Thyroid gland (tissue), 4 donors: ENCODE results near the gene EFCAB6. TPM values are rescaled to one million over a fixed set of nuclear protein-coding genes. Genes with fewer than 3 reads are reported as not detected.

Source experiments
- DNase-seq, 2 donors: peaks; one replicate each; pipeline ENCODE4 v3.0.0-alpha.2; 2019
- H3K27ac ChIP-seq, 3 donors: fragments of 200-600 bp; sonication (generic); 1 replicate in 2 of 3; 2 replicates in 1 of 3; pipeline ENCODE4 v1.5.1; 2016 to 2019; ENCODE audit warnings: mild to moderate bottlenecking in 1 of 3, moderate library complexity in 1 of 3
- H3K27me3 ChIP-seq: fragments of 200-600 bp; sonication (generic); one replicate; pipeline ENCODE4 v1.5.1; 2019
- H3K36me3 ChIP-seq, 2 donors: fragments of 200-600 bp; sonication (generic); one replicate each; pipeline ENCODE4 v1.5.1; 2016 to 2019
- H3K4me1 ChIP-seq, 2 donors: fragments of 200-600 bp; sonication (generic); one replicate each; pipeline ENCODE4 v1.5.1; 2017 to 2019
- H3K4me3 ChIP-seq, 3 donors: fragments of 200-600 bp; sonication (generic); replicated peaks in 1 of 3; 1 replicate in 2 of 3; 2 replicates in 1 of 3; pipeline ENCODE4 v1.5.1; 2016; ENCODE audit warnings: mild to moderate bottlenecking in 1 of 3
- H3K9me3 ChIP-seq: fragments of 200-600 bp; sonication (generic); one replicate; pipeline ENCODE4 v1.5.1; 2017
- POLR2A ChIP-seq, 2 donors: fragments of 450-650 bp; IDR thresholded peaks; one replicate each; pipeline ENCODE4 v1.6.1; 2017; ENCODE audit warnings: antibody characterized with exemption in 2 of 2, mild to moderate bottlenecking in 2 of 2, moderate library complexity in 1 of 2
- WGBS, 2 donors: methylation state at CpG; one replicate each; pipeline ENCODE4 v1.1.5; 2017; 5-methylcytosine and 5-hydroxymethylcytosine counted together
- intact Hi-C: fragments of 100-400 bp; cut with DNase I; formaldehyde crosslinking; loops from one replicate; pipeline ENCODE4 v1.15.1; 2023
- total RNA-seq, 4 donors: library from RNA; depleted of rRNA; stranded (reverse); fragments of >200 nt; gene quantifications; one replicate each; pipeline ENCODE4 v1.2.3, GENCODE V29; 2016
- TF ChIP-seq, protein P1 (sequence below), 6 experiments: fragments of 200-600 bp in 3 of 6; fragments of 450-650 bp in 3 of 6; sonication (generic) in 3 of 6; IDR thresholded peaks; one replicate each; pipeline ENCODE4 v1.5.1; 2016 to 2019; ENCODE audit warnings: antibody characterized with exemption in 6 of 6, mild to moderate bottlenecking in 2 of 6, inconsistent platforms in 1 of 6, moderate library complexity in 1 of 6

Gene EFCAB6
- total RNA-seq, 4 donors from 2014 or later, result 10.9 to 26.1 (median 14.1) TPM

DNA sequence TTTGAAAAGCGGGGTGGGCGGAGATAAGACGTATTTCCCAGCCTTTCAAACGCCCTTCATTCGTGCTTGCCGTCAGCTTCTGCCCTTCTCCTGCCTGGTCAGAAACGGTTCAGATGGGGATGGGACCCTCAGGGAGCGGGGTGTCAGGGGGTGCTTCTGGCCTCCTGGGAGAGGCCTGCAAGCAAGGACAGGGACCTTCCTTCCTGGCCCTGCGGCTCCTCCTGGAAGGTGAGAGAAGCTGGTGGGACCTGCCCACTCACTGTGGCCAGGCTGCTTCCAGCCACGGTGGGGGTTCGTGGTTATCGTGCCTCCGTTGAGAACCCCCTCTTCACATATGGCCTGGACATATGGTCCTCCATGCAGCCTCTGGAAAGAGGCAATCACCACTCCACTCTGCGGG, 295.7 kb downstream of the EFCAB6 start:
- Histone ChIP-seq H3K4me1 (no peaks in the 10 kb centered on the region), H3K4me3 (no peak overlapping the region), H3K27ac (no peak overlapping the region), H3K36me3 (no peaks in the 10 kb centered on the region), H3K27me3 (no peaks in the 10 kb centered on the region), H3K9me3 (no peaks in the 10 kb centered on the region)
- intact Hi-C loops, result no loop called here
- TF ChIP-seq POLR2A (IDR thresholded peaks at IDR 0.05), result no peak
- TF ChIP-seq, protein P1, sequence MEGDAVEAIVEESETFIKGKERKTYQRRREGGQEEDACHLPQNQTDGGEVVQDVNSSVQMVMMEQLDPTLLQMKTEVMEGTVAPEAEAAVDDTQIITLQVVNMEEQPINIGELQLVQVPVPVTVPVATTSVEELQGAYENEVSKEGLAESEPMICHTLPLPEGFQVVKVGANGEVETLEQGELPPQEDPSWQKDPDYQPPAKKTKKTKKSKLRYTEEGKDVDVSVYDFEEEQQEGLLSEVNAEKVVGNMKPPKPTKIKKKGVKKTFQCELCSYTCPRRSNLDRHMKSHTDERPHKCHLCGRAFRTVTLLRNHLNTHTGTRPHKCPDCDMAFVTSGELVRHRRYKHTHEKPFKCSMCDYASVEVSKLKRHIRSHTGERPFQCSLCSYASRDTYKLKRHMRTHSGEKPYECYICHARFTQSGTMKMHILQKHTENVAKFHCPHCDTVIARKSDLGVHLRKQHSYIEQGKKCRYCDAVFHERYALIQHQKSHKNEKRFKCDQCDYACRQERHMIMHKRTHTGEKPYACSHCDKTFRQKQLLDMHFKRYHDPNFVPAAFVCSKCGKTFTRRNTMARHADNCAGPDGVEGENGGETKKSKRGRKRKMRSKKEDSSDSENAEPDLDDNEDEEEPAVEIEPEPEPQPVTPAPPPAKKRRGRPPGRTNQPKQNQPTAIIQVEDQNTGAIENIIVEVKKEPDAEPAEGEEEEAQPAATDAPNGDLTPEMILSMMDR (IDR thresholded peaks at IDR 0.05), result no peak
- WGBS, 2 donors, result 77 to 78% methylated on average over 13 to 14 of the region's 14 CpGs
- no peak for DNase-seq

DNA sequence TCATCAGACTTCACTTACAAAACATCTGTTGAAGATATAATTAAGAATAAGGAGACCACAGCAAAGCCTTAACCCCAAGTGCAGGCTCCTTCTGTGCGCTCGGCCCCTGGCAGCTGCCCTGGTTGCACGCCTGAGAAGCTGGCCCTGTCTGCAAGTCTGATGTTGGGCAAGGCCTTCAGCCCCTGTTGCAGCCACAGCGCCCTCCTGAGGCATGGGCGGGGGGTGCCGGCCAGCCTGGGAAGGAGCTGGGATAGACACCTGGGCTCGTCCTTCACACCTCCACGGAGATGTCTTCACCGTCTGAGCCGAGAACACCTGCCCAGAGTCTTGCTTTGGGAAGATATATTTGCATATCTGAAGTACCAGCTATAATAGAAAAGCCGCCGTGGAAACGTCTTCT, 296.2 kb downstream of the EFCAB6 start:
- Histone ChIP-seq H3K27ac (no peak overlapping the region), H3K4me3 (no peak overlapping the region), H3K9me3 (no peaks in the 10 kb centered on the region), H3K36me3 (no peaks in the 10 kb centered on the region), H3K27me3 (no peaks in the 10 kb centered on the region), H3K4me1 (no peaks in the 10 kb centered on the region)
- intact Hi-C loops, result no loop called here
- TF ChIP-seq, protein P1 (IDR thresholded peaks at IDR 0.05), result no peak
- no peak for DNase-seq
- 50 to 64% methylated on average over 9 to 12 of the region's 13 CpGs for WGBS, 2 donors

DNA sequence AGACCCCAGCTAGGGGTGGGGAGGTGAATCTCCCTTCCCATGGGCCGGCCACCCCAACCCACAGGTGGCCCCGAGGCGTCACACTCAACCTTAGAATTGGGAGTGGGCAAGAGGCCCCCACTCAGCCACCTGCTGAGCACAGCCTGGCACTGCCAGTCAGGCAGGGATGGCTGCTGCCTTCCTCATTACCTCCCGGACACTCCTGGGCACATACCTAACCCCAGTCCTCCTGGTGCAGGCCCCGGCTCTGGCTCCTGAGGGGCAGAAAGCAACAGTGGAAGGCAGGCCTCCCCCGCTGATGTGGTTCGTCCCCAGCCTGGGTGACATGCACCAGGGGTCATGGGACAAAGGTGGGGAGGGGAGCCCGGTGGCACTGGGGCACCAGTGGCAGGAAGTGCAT, 296.7 kb downstream of the EFCAB6 start:
- DNase-seq, result no peak
- WGBS, 2 donors, result 71 to 89% methylated on average over 3 of the region's 8 CpGs
- intact Hi-C loops, result no loop called here

DNA sequence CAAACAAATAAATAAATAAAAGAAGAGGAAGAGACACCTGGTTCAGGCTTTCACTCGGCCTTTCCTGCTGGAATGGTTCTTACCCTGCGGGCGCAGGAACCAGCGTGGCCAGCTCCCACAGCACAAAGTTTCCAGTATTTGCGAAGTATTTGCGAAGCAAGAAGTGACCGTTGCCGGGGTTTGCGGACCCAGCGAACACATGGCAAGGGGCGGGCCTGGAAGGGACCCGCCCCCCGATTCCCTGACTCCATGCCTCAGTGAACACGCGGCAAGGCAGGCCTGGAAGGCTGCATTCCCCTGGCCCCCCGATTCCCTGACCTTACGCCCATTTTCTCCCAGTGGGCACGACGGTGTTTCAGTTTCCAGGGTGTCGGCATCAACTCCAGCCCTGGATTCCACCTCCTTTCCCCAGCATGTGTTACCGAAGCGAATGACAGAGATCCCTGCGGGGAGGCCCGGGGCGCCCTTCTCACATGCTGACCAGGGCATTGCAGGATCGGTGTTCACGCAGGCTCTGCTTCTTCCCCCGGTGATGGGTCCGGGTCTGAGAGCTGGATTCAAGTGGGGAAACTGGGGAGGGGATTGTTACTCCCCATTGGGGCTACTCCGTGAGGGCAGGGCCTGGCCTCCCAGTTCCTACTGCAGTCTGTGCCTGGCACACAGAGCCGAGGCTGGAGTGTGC, 297.5 kb downstream of the EFCAB6 start:
- Histone ChIP-seq H3K4me1 (no peaks in the 10 kb centered on the region), H3K4me3 (no peak overlapping the region), H3K36me3 (no peaks in the 10 kb centered on the region), H3K27ac (no peak overlapping the region), H3K9me3 (no peaks in the 10 kb centered on the region), H3K27me3 (no peaks in the 10 kb centered on the region)
- WGBS, 2 donors, result 83 to 84% methylated on average over 30 to 31 of the region's 31 CpGs
- TF ChIP-seq POLR2A (IDR thresholded peaks at IDR 0.05), result no peak
- TF ChIP-seq, protein P1 (IDR thresholded peaks at IDR 0.05), result no peak
- intact Hi-C loops, result no loop called here
- DNase-seq, result no peak

More for the DNA sequence above, 296.7 kb downstream of the EFCAB6 start:
- H3K4me3 ChIP-seq, result no peak overlapping the region
- no peaks in the 10 kb centered on the region for H3K4me1 ChIP-seq
- no peaks in the 10 kb centered on the region for H3K9me3 ChIP-seq
- TF ChIP-seq, protein P1 (IDR thresholded peaks at IDR 0.05), result no peak
- no peak for TF ChIP-seq POLR2A (IDR thresholded peaks at IDR 0.05)
- no peaks in the 10 kb centered on the region for H3K27me3 ChIP-seq
- no peaks in the 10 kb centered on the region for H3K36me3 ChIP-seq
- H3K27ac ChIP-seq, result no peak overlapping the region

DNA sequence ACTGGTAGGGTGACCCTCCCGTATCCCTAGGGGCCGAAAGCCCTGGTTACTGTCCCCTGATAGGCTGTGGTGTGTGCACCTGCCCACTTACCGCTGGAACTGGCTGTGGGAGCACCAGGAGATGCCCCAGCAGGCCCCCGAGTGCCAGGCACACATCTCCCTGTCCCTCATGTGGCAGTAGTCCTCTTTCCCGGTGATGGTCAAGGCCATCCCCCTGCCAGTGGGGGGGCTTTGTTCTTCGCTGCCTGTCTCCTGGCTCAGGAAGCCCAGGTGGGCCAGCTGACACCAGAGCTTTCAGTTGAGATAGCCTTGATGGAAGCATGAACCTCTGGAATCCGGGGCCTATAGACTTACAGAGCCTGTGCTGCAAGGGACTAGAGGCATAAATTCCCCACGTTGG, 299.8 kb downstream of the EFCAB6 start:
- Histone ChIP-seq H3K4me1 (no peaks in the 10 kb centered on the region), H3K9me3 (no peaks in the 10 kb centered on the region), H3K4me3 (no peak overlapping the region), H3K27me3 (no peaks in the 10 kb centered on the region), H3K27ac (no peak overlapping the region), H3K36me3 (no peaks in the 10 kb centered on the region)
- 55 to 84% methylated on average over 4 to 8 of the region's 8 CpGs for WGBS, 2 donors
- intact Hi-C loops, result no loop called here
- no peak for DNase-seq
- TF ChIP-seq POLR2A (IDR thresholded peaks at IDR 0.05), result no peak
- TF ChIP-seq, protein P1 (IDR thresholded peaks at IDR 0.05), result no peak
